WI38 (cell line): ENCODE data around the gene MRPS26.

Experiments
- H3K4me3 ChIP-seq: 2 replicates; pipeline ENCODE4 v1.5.1; 2011; ENCODE audit warnings: low read depth, mild to moderate bottlenecking, control low read depth, low read length
- TF ChIP-seq, protein P1 (sequence below): IDR thresholded peaks from 2 replicates; pipeline ENCODE4 v1.5.1; 2012; ENCODE audit warnings: low read depth, mild to moderate bottlenecking, control low read depth, low read length

The MRPS26 gene

DNA sequence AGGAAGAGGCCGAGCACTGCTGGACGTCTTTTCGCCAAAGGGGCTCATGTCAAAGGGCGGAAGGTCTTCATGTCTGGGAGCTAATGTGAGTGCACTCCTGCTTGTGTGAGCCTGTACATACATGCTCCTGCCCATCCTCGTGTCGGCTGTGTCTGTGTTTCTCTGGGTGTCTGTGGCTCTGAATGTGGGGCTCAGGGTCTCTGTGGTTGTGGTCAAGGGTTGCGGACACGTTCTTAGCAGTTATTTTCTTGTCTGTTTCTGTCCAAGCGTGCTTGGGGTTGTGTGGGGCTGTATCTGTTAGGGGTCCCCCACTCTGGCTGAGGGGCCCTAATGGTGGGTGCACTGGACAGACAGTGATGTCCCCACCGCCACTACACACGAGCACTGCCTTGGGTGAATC, 35.8 kb downstream of the MRPS26 start:
- TF ChIP-seq, protein P1, sequence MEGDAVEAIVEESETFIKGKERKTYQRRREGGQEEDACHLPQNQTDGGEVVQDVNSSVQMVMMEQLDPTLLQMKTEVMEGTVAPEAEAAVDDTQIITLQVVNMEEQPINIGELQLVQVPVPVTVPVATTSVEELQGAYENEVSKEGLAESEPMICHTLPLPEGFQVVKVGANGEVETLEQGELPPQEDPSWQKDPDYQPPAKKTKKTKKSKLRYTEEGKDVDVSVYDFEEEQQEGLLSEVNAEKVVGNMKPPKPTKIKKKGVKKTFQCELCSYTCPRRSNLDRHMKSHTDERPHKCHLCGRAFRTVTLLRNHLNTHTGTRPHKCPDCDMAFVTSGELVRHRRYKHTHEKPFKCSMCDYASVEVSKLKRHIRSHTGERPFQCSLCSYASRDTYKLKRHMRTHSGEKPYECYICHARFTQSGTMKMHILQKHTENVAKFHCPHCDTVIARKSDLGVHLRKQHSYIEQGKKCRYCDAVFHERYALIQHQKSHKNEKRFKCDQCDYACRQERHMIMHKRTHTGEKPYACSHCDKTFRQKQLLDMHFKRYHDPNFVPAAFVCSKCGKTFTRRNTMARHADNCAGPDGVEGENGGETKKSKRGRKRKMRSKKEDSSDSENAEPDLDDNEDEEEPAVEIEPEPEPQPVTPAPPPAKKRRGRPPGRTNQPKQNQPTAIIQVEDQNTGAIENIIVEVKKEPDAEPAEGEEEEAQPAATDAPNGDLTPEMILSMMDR: no peak
- no peak overlapping the region for H3K4me3 ChIP-seq

GRCh38 chr20:3082306-3082951, 36.6 kb downstream of the MRPS26 start:
- TF ChIP-seq, protein P1: no peak

GRCh38 chr20:3082955-3083952, 37.4 kb downstream of the MRPS26 start:
- H3K4me3 ChIP-seq: no peak overlapping the region
- TF ChIP-seq, protein P1: no peak

More at GRCh38 chr20:3082306-3082951, 36.6 kb downstream of the MRPS26 start:
- no peak overlapping the region for H3K4me3 ChIP-seq

GRCh38 chr20:3084283-3084985, 38.6 kb downstream of the MRPS26 start, which contains the start of gene AVP:
Gene AVP (minus strand): TSS chr20:3084724. CDS start chr20:3084674, 50 bp downstream.
- no peak within 1 kb of the TSS for H3K4me3 ChIP-seq
- TF ChIP-seq, protein P1: no peak

GRCh38 chr20:3084986-3085360, 39.1 kb downstream of the MRPS26 start:
- no peak overlapping the region for H3K4me3 ChIP-seq
- TF ChIP-seq, protein P1: no peak

DNA sequence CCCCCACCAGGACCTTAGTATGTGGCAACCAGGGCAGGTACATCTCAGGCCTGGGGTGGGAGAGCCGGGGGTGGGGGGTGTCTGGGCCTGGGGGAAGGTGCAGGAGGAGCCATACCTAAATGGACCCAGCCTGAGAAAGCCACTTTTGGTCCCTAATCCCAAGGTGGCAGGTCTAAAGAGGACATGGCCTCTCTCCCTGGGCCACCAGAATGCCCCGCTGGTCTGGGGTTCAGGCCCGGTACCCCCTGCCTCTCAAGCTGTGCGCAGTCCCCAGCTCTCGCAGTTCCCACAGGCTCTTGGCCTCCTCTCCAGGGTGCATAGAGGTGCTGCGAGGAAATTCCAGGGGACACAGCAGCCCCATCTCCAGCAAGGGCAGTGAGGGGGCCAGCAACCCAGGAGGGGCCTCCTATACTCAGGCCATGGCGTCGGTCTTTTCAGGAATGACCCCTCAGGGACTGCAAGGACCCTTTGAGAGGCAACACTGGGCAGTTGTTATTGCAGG, 39.8 kb downstream of the MRPS26 start:
- no peak overlapping the region for H3K4me3 ChIP-seq
- TF ChIP-seq, protein P1: no peak
